HL-60 (cell line): Measurements from ENCODE around the gene TYROBP.

Experiments used
- GABPA ChIP-seq: IDR thresholded peaks from 2 replicates; pipeline ENCODE4 v1.6.1; 2012; ENCODE audit warnings: low read depth
- POLR2AphosphoS5 ChIP-seq: IDR thresholded peaks from 2 replicates; pipeline ENCODE4 v1.6.1; 2012; ENCODE audit warnings: low read depth
- SPI1 ChIP-seq: IDR thresholded peaks from 2 replicates; pipeline ENCODE4 v1.6.1; 2012; ENCODE audit warnings: low read depth, mild to moderate bottlenecking, borderline replicate concordance
- TF ChIP-seq, protein P1 (sequence below): IDR thresholded peaks from one replicate; pipeline ENCODE4 v1.5.1; 2011; ENCODE audit warnings: low read length, control low read depth, inconsistent platforms; ENCODE audit not compliant: insufficient read depth
- TF ChIP-seq, protein P2 (sequence below): IDR thresholded peaks from 2 replicates; pipeline ENCODE4 v1.6.1; 2012; ENCODE audit warnings: low read depth; ENCODE audit not compliant: insufficient replicate concordance

DNA sequence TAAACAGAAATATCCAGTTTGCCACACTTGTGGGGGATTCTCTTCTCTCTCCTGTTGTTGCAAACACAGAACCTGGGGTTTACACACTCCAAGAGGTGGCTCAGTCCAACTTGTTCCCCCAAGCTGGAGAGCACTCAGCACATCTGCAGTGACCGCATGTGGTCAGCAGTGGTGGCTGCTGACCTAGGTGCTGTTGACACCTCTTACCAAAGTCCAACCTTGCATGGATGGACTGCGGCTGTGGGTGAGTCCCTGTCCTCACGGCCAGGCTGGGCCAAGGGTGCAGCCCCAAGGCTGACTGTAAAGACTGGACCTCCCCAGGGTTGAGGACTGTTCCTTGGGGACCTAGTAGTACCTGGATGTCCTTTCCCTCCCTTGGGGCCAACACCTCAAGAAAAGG is 34.1 kb upstream of the TYROBP start:
- TF ChIP-seq, protein P1, sequence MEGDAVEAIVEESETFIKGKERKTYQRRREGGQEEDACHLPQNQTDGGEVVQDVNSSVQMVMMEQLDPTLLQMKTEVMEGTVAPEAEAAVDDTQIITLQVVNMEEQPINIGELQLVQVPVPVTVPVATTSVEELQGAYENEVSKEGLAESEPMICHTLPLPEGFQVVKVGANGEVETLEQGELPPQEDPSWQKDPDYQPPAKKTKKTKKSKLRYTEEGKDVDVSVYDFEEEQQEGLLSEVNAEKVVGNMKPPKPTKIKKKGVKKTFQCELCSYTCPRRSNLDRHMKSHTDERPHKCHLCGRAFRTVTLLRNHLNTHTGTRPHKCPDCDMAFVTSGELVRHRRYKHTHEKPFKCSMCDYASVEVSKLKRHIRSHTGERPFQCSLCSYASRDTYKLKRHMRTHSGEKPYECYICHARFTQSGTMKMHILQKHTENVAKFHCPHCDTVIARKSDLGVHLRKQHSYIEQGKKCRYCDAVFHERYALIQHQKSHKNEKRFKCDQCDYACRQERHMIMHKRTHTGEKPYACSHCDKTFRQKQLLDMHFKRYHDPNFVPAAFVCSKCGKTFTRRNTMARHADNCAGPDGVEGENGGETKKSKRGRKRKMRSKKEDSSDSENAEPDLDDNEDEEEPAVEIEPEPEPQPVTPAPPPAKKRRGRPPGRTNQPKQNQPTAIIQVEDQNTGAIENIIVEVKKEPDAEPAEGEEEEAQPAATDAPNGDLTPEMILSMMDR: no peak
- TF ChIP-seq, protein P2, sequence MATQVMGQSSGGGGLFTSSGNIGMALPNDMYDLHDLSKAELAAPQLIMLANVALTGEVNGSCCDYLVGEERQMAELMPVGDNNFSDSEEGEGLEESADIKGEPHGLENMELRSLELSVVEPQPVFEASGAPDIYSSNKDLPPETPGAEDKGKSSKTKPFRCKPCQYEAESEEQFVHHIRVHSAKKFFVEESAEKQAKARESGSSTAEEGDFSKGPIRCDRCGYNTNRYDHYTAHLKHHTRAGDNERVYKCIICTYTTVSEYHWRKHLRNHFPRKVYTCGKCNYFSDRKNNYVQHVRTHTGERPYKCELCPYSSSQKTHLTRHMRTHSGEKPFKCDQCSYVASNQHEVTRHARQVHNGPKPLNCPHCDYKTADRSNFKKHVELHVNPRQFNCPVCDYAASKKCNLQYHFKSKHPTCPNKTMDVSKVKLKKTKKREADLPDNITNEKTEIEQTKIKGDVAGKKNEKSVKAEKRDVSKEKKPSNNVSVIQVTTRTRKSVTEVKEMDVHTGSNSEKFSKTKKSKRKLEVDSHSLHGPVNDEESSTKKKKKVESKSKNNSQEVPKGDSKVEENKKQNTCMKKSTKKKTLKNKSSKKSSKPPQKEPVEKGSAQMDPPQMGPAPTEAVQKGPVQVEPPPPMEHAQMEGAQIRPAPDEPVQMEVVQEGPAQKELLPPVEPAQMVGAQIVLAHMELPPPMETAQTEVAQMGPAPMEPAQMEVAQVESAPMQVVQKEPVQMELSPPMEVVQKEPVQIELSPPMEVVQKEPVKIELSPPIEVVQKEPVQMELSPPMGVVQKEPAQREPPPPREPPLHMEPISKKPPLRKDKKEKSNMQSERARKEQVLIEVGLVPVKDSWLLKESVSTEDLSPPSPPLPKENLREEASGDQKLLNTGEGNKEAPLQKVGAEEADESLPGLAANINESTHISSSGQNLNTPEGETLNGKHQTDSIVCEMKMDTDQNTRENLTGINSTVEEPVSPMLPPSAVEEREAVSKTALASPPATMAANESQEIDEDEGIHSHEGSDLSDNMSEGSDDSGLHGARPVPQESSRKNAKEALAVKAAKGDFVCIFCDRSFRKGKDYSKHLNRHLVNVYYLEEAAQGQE: no peak
- TF ChIP-seq POLR2AphosphoS5: no peak
- no peak for TF ChIP-seq GABPA
- TF ChIP-seq SPI1: no peak
